Activated CD8-positive, alpha-beta memory T cell treated with anti-CD3 and anti-CD28 coated beads, Interleukin-2, amount 50 U/mL, for 24 hours (primary cell): ENCODE results near the gene HMGCS1.
"Not testable (repeated sequence)": the region's sequence is repeated elsewhere in the genome, so short reads cannot be mapped to it uniquely, and the experiment has no call there.

ENCODE experiments used
- DNase-seq: peaks from one replicate; pipeline ENCODE4 v3.0.0-alpha.2; 2020; ENCODE audit errors: extremely low read depth

HMGCS1 gene

GRCh38 chr5:43273552-43273951 lies 39.7 kb downstream of the HMGCS1 start:
- DNase-seq: no peak

GRCh38 chr5:43270645-43271044 lies 42.6 kb downstream of the HMGCS1 start:
- no peak for DNase-seq

GRCh38 chr5:43268188-43268820 lies 44.9 kb downstream of the HMGCS1 start:
- DNase-seq: no peak

- DNase-seq: not testable (repeated sequence)
These were observed 50.9 kb downstream of the HMGCS1 start for GRCh38 chr5:43262269-43262668.

- DNase-seq: no peak
These were observed 55.1 kb downstream of the HMGCS1 start for GRCh38 chr5:43258116-43258515.

- no peak for DNase-seq
These were observed 56.8 kb downstream of the HMGCS1 start for GRCh38 chr5:43256261-43256966.

GRCh38 chr5:43255704-43256103 lies 57.5 kb downstream of the HMGCS1 start:
- DNase-seq: no peak

- DNase-seq: no peak
These were observed 61.5 kb downstream of the HMGCS1 start for GRCh38 chr5:43251754-43252153.

GRCh38 chr5:43245724-43246385 lies 67.4 kb downstream of the HMGCS1 start:
- DNase-seq: no peak

GRCh38 chr5:43244823-43245565 lies 68.2 kb downstream of the HMGCS1 start:
- no peak for DNase-seq

GRCh38 chr5:43243270-43243669 lies 69.9 kb downstream of the HMGCS1 start:
- no peak for DNase-seq

GRCh38 chr5:43242196-43242595 lies 71.0 kb downstream of the HMGCS1 start:
- no peak for DNase-seq
